SK-N-SH treated with all-trans-retinoic acid at 6 μM for 48 hours (cell line): ENCODE results near the gene DNAH14.

ENCODE experiments used
- ARNTL ChIP-seq: fragments of 450-650 bp; formaldehyde crosslinking; IDR thresholded peaks from 2 replicates; pipeline ENCODE4 v1.5.0; 2020; ENCODE audit warnings: low read depth, mild to moderate bottlenecking, moderate library complexity, borderline replicate concordance
- BACH2 ChIP-seq: fragments of 250-450 bp; sonication (Bioruptor Pico); IDR thresholded peaks from 2 replicates; pipeline ENCODE4 v1.9.0; 2021; ENCODE audit warnings: mild to moderate bottlenecking, borderline replicate concordance
- CREB5 ChIP-seq: fragments of 250-450 bp; sonication (Bioruptor Pico); IDR thresholded peaks from 2 replicates; pipeline ENCODE4 v1.5.1; 2020; ENCODE audit warnings: low read depth, mild to moderate bottlenecking, moderate library complexity
- ISL1 ChIP-seq: fragments of 250-450 bp; sonication (Bioruptor Pico); IDR thresholded peaks from 2 replicates; pipeline ENCODE4 v2.1.2; 2022; ENCODE audit warnings: mild to moderate bottlenecking, moderate library complexity
- PATZ1 ChIP-seq: fragments of 250-450 bp; sonication (Bioruptor Pico); IDR thresholded peaks from 2 replicates; pipeline ENCODE4 v1.8.0; 2020; ENCODE audit warnings: mild to moderate bottlenecking, moderate library complexity, borderline replicate concordance
- RARB ChIP-seq: fragments of 250-450 bp; sonication (Bioruptor Pico); IDR thresholded peaks from 2 replicates; pipeline ENCODE4 v1.8.0; 2021; ENCODE audit warnings: mild to moderate bottlenecking, moderate library complexity
- ZFP3 ChIP-seq: fragments of 250-450 bp; sonication (Bioruptor Pico); IDR thresholded peaks from 2 replicates; pipeline ENCODE4 v1.5.0; 2020; ENCODE audit warnings: mild to moderate bottlenecking, moderate library complexity
- TF ChIP-seq, protein P1 (sequence below): fragments of 250-450 bp; sonication (Bioruptor Pico); IDR thresholded peaks from 2 replicates; pipeline ENCODE4 v1.8.0; 2021; ENCODE audit warnings: low read depth, mild to moderate bottlenecking, moderate library complexity, borderline replicate concordance

- TF ChIP-seq BACH2 (CRISPR knock-in tag) (no peak), ISL1 (CRISPR knock-in tag) (no peak), ARNTL (CRISPR knock-in tag) (no peak), CREB5 (CRISPR knock-in tag) (no peak), PATZ1 (CRISPR knock-in tag) (no peak), RARB (CRISPR knock-in tag) (no peak), ZFP3 (no peak)
- TF ChIP-seq, protein P1, sequence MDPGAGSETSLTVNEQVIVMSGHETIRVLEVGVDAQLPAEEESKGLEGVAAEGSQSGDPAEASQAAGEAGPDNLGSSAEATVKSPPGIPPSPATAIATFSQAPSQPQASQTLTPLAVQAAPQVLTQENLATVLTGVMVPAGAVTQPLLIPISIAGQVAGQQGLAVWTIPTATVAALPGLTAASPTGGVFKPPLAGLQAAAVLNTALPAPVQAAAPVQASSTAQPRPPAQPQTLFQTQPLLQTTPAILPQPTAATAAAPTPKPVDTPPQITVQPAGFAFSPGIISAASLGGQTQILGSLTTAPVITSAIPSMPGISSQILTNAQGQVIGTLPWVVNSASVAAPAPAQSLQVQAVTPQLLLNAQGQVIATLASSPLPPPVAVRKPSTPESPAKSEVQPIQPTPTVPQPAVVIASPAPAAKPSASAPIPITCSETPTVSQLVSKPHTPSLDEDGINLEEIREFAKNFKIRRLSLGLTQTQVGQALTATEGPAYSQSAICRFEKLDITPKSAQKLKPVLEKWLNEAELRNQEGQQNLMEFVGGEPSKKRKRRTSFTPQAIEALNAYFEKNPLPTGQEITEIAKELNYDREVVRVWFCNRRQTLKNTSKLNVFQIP (CRISPR knock-in tag), result no peak
These were observed 511.1 kb downstream of the DNAH14 start for GRCh38 chr1:225440380-225441221.
